Stimulated activated CD8-positive, alpha-beta memory T cell treated with anti-CD3 and anti-CD28 coated beads, Interleukin-4, amount 100 ng/mL, for 4 hours (primary cell): ENCODE data around the gene HIBADH.

Experiments
- DNase-seq, 2 donors: peaks; one replicate each; pipeline ENCODE4 v3.0.0-alpha.2; 2020; ENCODE audit warnings: low read depth in 2 of 2, low spot score in 1 of 2

HIBADH gene

GRCh38 chr7:27636326-27637006 lies 26.2 kb downstream of the HIBADH start:
- no peak for DNase-seq

GRCh38 chr7:27635728-27636127 lies 27.0 kb downstream of the HIBADH start:
- DNase-seq, result no peak

GRCh38 chr7:27634671-27635493 lies 27.8 kb downstream of the HIBADH start:
- DNase-seq, result no peak

- no peak for DNase-seq
These were observed 29.6 kb downstream of the HIBADH start for GRCh38 chr7:27633062-27633461.

GRCh38 chr7:27631391-27631790 lies 31.3 kb downstream of the HIBADH start:
- no peak for DNase-seq

- DNase-seq, result no peak
These were observed 35.5 kb downstream of the HIBADH start for GRCh38 chr7:27627146-27627545.

- DNase-seq, result no peak
These were observed 43.2 kb downstream of the HIBADH start for GRCh38 chr7:27619492-27619891.

- no peak for DNase-seq
These were observed 44.9 kb downstream of the HIBADH start for GRCh38 chr7:27617651-27618381.

GRCh38 chr7:27616914-27617548 lies 45.7 kb downstream of the HIBADH start:
- no peak for DNase-seq

- no peak for DNase-seq
These were observed 46.5 kb downstream of the HIBADH start for GRCh38 chr7:27616186-27616491.

GRCh38 chr7:27615420-27616185 lies 47.1 kb downstream of the HIBADH start:
- no peak for DNase-seq

GRCh38 chr7:27614095-27614494 lies 48.6 kb downstream of the HIBADH start:
- no peak for DNase-seq

- no peak for DNase-seq
These were observed 51.6 kb downstream of the HIBADH start for GRCh38 chr7:27611059-27611458.

GRCh38 chr7:27608776-27609495 lies 53.7 kb downstream of the HIBADH start:
- no peak for DNase-seq

- DNase-seq, result no peak
These were observed 55.5 kb downstream of the HIBADH start for GRCh38 chr7:27607210-27607606.

GRCh38 chr7:27606270-27607209 lies 56.1 kb downstream of the HIBADH start:
- no peak for DNase-seq

GRCh38 chr7:27605689-27606269 lies 56.9 kb downstream of the HIBADH start:
- DNase-seq, result no peak

- no peak for DNase-seq
These were observed 57.4 kb downstream of the HIBADH start for GRCh38 chr7:27605283-27605682.

GRCh38 chr7:27603813-27604212 lies 58.9 kb downstream of the HIBADH start:
- no peak for DNase-seq
